Activated naive CD4-positive, alpha-beta T cell treated with anti-CD3 and anti-CD28 coated beads, Interleukin-2, amount 10 ng/mL, durations not matched to agents 7 days and 5 days (primary cell): ENCODE data around the gene SETBP1.

Experiments
- CTCF ChIA-PET: fragments of 350-600 bp; sonication (Branson Sonifier 250); formaldehyde crosslinking; loops from one replicate; lab custom pipeline; 2021; ENCODE audit warnings: antibody characterized with exemption; lab: Charles Lee
- DNase-seq: peaks from one replicate; pipeline ENCODE4 v3.0.0-alpha.2; 2020
- H3K27ac Mint-ChIP-seq: one replicate; pipeline ENCODE4 v1.8.0; 2021; ENCODE audit warnings: mild to moderate bottlenecking, moderate library complexity, mixed read lengths
- H3K27me3 Mint-ChIP-seq: one replicate; pipeline ENCODE4 v1.8.0; 2021; ENCODE audit warnings: mild to moderate bottlenecking, mixed read lengths
- H3K36me3 Mint-ChIP-seq: one replicate; pipeline ENCODE4 v1.8.0; 2021; ENCODE audit warnings: mixed read lengths
- H3K4me1 Mint-ChIP-seq: one replicate; pipeline ENCODE4 v1.8.0; 2021; ENCODE audit warnings: mixed read lengths
- H3K4me3 Mint-ChIP-seq: one replicate; pipeline ENCODE4 v1.8.0; 2021; ENCODE audit warnings: mild to moderate bottlenecking, moderate library complexity, mixed read lengths
- H3K9me3 Mint-ChIP-seq: one replicate; pipeline ENCODE4 v1.8.0; 2021; ENCODE audit warnings: mixed read lengths

Gene SETBP1

GRCh38 chr18:44724105-44724778, 43.6 kb downstream of the SETBP1 start:
- H3K27ac Mint-ChIP-seq: peak overlapping the region; percentile 86
- no peaks in the 10 kb centered on the region for H3K9me3 Mint-ChIP-seq
- H3K4me1 Mint-ChIP-seq: peaks cover 61% of the 10 kb centered on the region

GRCh38 chr18:44725300-44726058, 44.8 kb downstream of the SETBP1 start:
- CTCF ChIA-PET: interaction anchor here (0.7 to 2.6 kb wide), 2 partner anchors 34 to 149 kb away, joined by 3 to 8 read pairs; no protein-coding TSS in a partner anchor
- Mint-ChIP-seq H3K27ac (peak overlapping the region; percentile 86), H3K9me3 (no peaks in the 10 kb centered on the region), H3K27me3 (peaks cover 52% of the 10 kb centered on the region), H3K4me3 (peak overlapping the region; percentile 19), H3K36me3 (peaks cover 16% of the 10 kb centered on the region), H3K4me1 (peaks cover 70% of the 10 kb centered on the region)
- peak; percentile 74 for DNase-seq

More at GRCh38 chr18:44724105-44724778, 43.6 kb downstream of the SETBP1 start:
- H3K36me3 Mint-ChIP-seq: peaks cover 16% of the 10 kb centered on the region
- DNase-seq: no peak
- H3K27me3 Mint-ChIP-seq: peaks cover 55% of the 10 kb centered on the region
- CTCF ChIA-PET: interaction anchor here (0.9 to 2.6 kb wide), 2 partner anchors 35 to 176 kb away, joined by 4 to 8 read pairs; no protein-coding TSS in a partner anchor
- peak overlapping the region; percentile 35 for H3K4me3 Mint-ChIP-seq

GRCh38 chr18:44726059-44726421, 45.4 kb downstream of the SETBP1 start:
- Mint-ChIP-seq H3K4me1 (peaks cover 75% of the 10 kb centered on the region), H3K4me3 (peak overlapping the region; percentile 19), H3K36me3 (peaks cover 16% of the 10 kb centered on the region), H3K9me3 (no peaks in the 10 kb centered on the region), H3K27ac (peak overlapping the region; percentile 86), H3K27me3 (peaks cover 52% of the 10 kb centered on the region)
- DNase-seq: no peak
- CTCF ChIA-PET: interaction anchor here (0.7 to 2.6 kb wide), 2 partner anchors 33 to 150 kb away, joined by 3 to 8 read pairs; no protein-coding TSS in a partner anchor

- Mint-ChIP-seq H3K9me3 (no peaks in the 10 kb centered on the region), H3K27me3 (peaks cover 55% of the 10 kb centered on the region), H3K4me3 (no peak overlapping the region), H3K36me3 (peaks cover 18% of the 10 kb centered on the region), H3K27ac (no peak overlapping the region), H3K4me1 (peaks cover 83% of the 10 kb centered on the region)
- CTCF ChIA-PET: no interaction called here
- DNase-seq: no peak
Measured at GRCh38 chr18:44727291-44727690, 46.6 kb downstream of the SETBP1 start.

GRCh38 chr18:44729631-44730101, 49.0 kb downstream of the SETBP1 start:
- no peak overlapping the region for H3K27ac Mint-ChIP-seq
- DNase-seq: no peak
- H3K36me3 Mint-ChIP-seq: peaks cover 13% of the 10 kb centered on the region
- peaks cover 89% of the 10 kb centered on the region for H3K4me1 Mint-ChIP-seq
- no peaks in the 10 kb centered on the region for H3K9me3 Mint-ChIP-seq
- H3K27me3 Mint-ChIP-seq: peaks cover 64% of the 10 kb centered on the region
- CTCF ChIA-PET: no interaction called here
- H3K4me3 Mint-ChIP-seq: no peak overlapping the region

GRCh38 chr18:44730803-44731529, 50.3 kb downstream of the SETBP1 start:
- CTCF ChIA-PET: no interaction called here
- no peak overlapping the region for H3K27ac Mint-ChIP-seq
- no peaks in the 10 kb centered on the region for H3K9me3 Mint-ChIP-seq
- DNase-seq: no peak
- no peak overlapping the region for H3K4me3 Mint-ChIP-seq
- peaks cover 77% of the 10 kb centered on the region for H3K4me1 Mint-ChIP-seq
- H3K27me3 Mint-ChIP-seq: peaks cover 76% of the 10 kb centered on the region
- peaks cover 11% of the 10 kb centered on the region for H3K36me3 Mint-ChIP-seq

GRCh38 chr18:44731530-44732237, 51.0 kb downstream of the SETBP1 start:
- H3K4me1 Mint-ChIP-seq: peaks cover 70% of the 10 kb centered on the region
- H3K27me3 Mint-ChIP-seq: peaks cover 81% of the 10 kb centered on the region
- no peak overlapping the region for H3K4me3 Mint-ChIP-seq
- no peak overlapping the region for H3K27ac Mint-ChIP-seq
- CTCF ChIA-PET: no interaction called here
- H3K36me3 Mint-ChIP-seq: peaks cover 11% of the 10 kb centered on the region
- DNase-seq: no peak
- no peaks in the 10 kb centered on the region for H3K9me3 Mint-ChIP-seq

- Mint-ChIP-seq H3K27ac (no peak overlapping the region), H3K4me1 (peaks cover 64% of the 10 kb centered on the region), H3K9me3 (no peaks in the 10 kb centered on the region), H3K36me3 (peaks cover 8% of the 10 kb centered on the region), H3K4me3 (no peak overlapping the region), H3K27me3 (peaks cover 85% of the 10 kb centered on the region)
- DNase-seq: no peak
- CTCF ChIA-PET: no interaction called here
Measured at GRCh38 chr18:44732238-44732563, 51.5 kb downstream of the SETBP1 start.

GRCh38 chr18:44732599-44732998, 51.9 kb downstream of the SETBP1 start:
- Mint-ChIP-seq H3K4me3 (no peak overlapping the region), H3K36me3 (peaks cover 7% of the 10 kb centered on the region), H3K9me3 (no peaks in the 10 kb centered on the region), H3K27ac (no peak overlapping the region), H3K27me3 (peaks cover 81% of the 10 kb centered on the region), H3K4me1 (peaks cover 61% of the 10 kb centered on the region)
- CTCF ChIA-PET: interaction anchor here (0.7 kb wide), 1 partner anchor 15 kb away, joined by 3 read pairs; no protein-coding TSS in a partner anchor
- DNase-seq: no peak

- peaks cover 84% of the 10 kb centered on the region for H3K27me3 Mint-ChIP-seq
- H3K9me3 Mint-ChIP-seq: no peaks in the 10 kb centered on the region
- peaks cover 56% of the 10 kb centered on the region for H3K4me1 Mint-ChIP-seq
- peaks cover 10% of the 10 kb centered on the region for H3K36me3 Mint-ChIP-seq
- CTCF ChIA-PET: interaction anchor here (0.7 kb wide), 1 partner anchor 16 kb away, joined by 3 read pairs; no protein-coding TSS in a partner anchor
- peak; percentile 24 for DNase-seq
- H3K4me3 Mint-ChIP-seq: no peak overlapping the region
- H3K27ac Mint-ChIP-seq: no peak overlapping the region
Measured at GRCh38 chr18:44733069-44733753, 52.5 kb downstream of the SETBP1 start.

GRCh38 chr18:44733754-44734465, 53.2 kb downstream of the SETBP1 start:
- no peak for DNase-seq
- Mint-ChIP-seq H3K27ac (no peak overlapping the region), H3K4me3 (no peak overlapping the region), H3K9me3 (no peaks in the 10 kb centered on the region), H3K27me3 (peaks cover 84% of the 10 kb centered on the region), H3K36me3 (peaks cover 5% of the 10 kb centered on the region), H3K4me1 (peaks cover 52% of the 10 kb centered on the region)
- CTCF ChIA-PET: no interaction called here

GRCh38 chr18:44735096-44735495, 54.4 kb downstream of the SETBP1 start:
- Mint-ChIP-seq H3K36me3 (peaks cover 5% of the 10 kb centered on the region), H3K9me3 (no peaks in the 10 kb centered on the region), H3K4me3 (no peak overlapping the region), H3K4me1 (peaks cover 42% of the 10 kb centered on the region), H3K27me3 (peaks cover 82% of the 10 kb centered on the region), H3K27ac (no peak overlapping the region)
- CTCF ChIA-PET: no interaction called here
- DNase-seq: no peak
